H1 (cell line): ENCODE data around the gene MUSTN1.

Experiments used
- CBX8 ChIP-seq: fragments of 300-800, 300-1000 bp; sonication (generic); IDR thresholded peaks from 2 replicates; pipeline ENCODE4 v1.7.1; 2016; ENCODE audit warnings: low read depth, low read length, borderline replicate concordance
- CEBPB ChIP-seq: IDR thresholded peaks from 2 replicates; pipeline ENCODE4 v1.6.1; 2012; ENCODE audit warnings: low read depth, low read length
- CTCF ChIP-seq, 3 experiments: IDR thresholded peaks; 1 replicate in 2 of 3; 2 replicates in 1 of 3; pipeline versions ENCODE4 v1.5.1 to v1.6.1; 2011; ENCODE audit warnings: low read length in 3 of 3, mild to moderate bottlenecking in 3 of 3, inconsistent platforms in 2 of 3, low read depth in 1 of 3, moderate library complexity in 1 of 3; ENCODE audit not compliant: insufficient read depth in 1 of 3; ENCODE audit errors: control extremely low read depth in 1 of 3
- EP300 ChIP-seq, 2 experiments: IDR thresholded peaks; 1 replicate in 1 of 2; 2 replicates in 1 of 2; pipeline ENCODE4 v1.6.1; 2011 to 2012; ENCODE audit warnings: low read depth in 2 of 2, low read length in 2 of 2, mild to moderate bottlenecking in 2 of 2, borderline replicate concordance in 1 of 2, inconsistent platforms in 1 of 2, moderate library complexity in 1 of 2
- GABPA ChIP-seq: IDR thresholded peaks from 2 replicates; pipeline ENCODE4 v1.6.1; 2011; ENCODE audit warnings: mild to moderate bottlenecking, low read length, moderate library complexity, borderline replicate concordance; ENCODE audit not compliant: insufficient read depth
- JUN ChIP-seq: IDR thresholded peaks from 2 replicates; pipeline ENCODE4 v1.6.1; 2011; ENCODE audit warnings: low read depth, mild to moderate bottlenecking, improper control_type of control experiment, low read length
- POLR2A ChIP-seq, 2 experiments: IDR thresholded peaks; 1 replicate in 1 of 2; 2 replicates in 1 of 2; pipeline ENCODE4 v1.6.1; 2011; ENCODE audit warnings: low read depth in 2 of 2, low read length in 2 of 2, mild to moderate bottlenecking in 2 of 2; ENCODE audit errors: control extremely low read depth in 1 of 2
- POLR2AphosphoS5 ChIP-seq: IDR thresholded peaks from 2 replicates; pipeline ENCODE4 v1.6.1; 2011; ENCODE audit warnings: low read depth, low read length
- RAD21 ChIP-seq, 2 experiments: IDR thresholded peaks in 1 of 2; conservative IDR thresholded peaks in 1 of 2; 2 replicates each; pipeline ENCODE4 v1.6.1; 2011; ENCODE audit warnings: low read depth in 2 of 2, low read length in 2 of 2, improper control_type of control experiment in 1 of 2, inconsistent platforms in 1 of 2, mild to moderate bottlenecking in 1 of 2, moderate library complexity in 1 of 2
- SP1 ChIP-seq: IDR thresholded peaks from 2 replicates; pipeline ENCODE4 v1.6.1; 2011; ENCODE audit warnings: low read depth, low read length
- TAF1 ChIP-seq: IDR thresholded peaks from 2 replicates; pipeline ENCODE4 v1.6.1; 2011; ENCODE audit warnings: mild to moderate bottlenecking, low read depth, low read length
- ZNF274 ChIP-seq: IDR thresholded peaks from 2 replicates; pipeline ENCODE4 v1.7.0; 2012; ENCODE audit warnings: low read length, borderline replicate concordance; ENCODE audit errors: extremely low read depth

GRCh38 chr3:52860424-52860768 lies 25.6 kb upstream of the MUSTN1 start:
- TF ChIP-seq CTCF (IDR thresholded peaks at IDR 0.05; ENCODE audit: control extremely low read depth in 1 of 3, insufficient read depth in 1 of 3, low read depth in 1 of 3, low read length in 3 of 3) (no peak), CEBPB (no peak), JUN (no peak), ZNF274 (no peak), TAF1 (no peak), SP1 (no peak), POLR2AphosphoS5 (no peak), EP300 (IDR thresholded peaks at IDR 0.05; ENCODE audit: borderline replicate concordance in 1 of 2, low read depth in 2 of 2, low read length in 2 of 2) (no peak), CBX8 (no peak), RAD21 (IDR thresholded peaks at IDR 0.05 in 1 of 2, conservative IDR thresholded peaks at IDR 0.05 in 1 of 2; ENCODE audit: low read depth in 2 of 2, low read length in 2 of 2) (no peak), POLR2A (IDR thresholded peaks at IDR 0.05; ENCODE audit: control extremely low read depth in 1 of 2, low read depth in 2 of 2, low read length in 2 of 2) (no peak), GABPA (no peak)
